ENCODE results near the gene VPS37B. TPM values are rescaled to one million over a fixed set of nuclear protein-coding genes. Genes with fewer than 3 reads are reported as not detected.
A peak's percentile ranks its signal among the peaks of the same experiment; 100 is the strongest.

VPS37B gene
- total and polyA plus RNA-seq, 4 experiments from 2014 or later: 18.8 to 23.7 (median 22.2) TPM

GRCh38 chr12:122888232-122888752, 7.6 kb downstream of the VPS37B start:
- Histone ChIP-seq H3K9me3 (ENCODE audit: control insufficient read depth in 1 of 2, low read length in 2 of 2) (no peaks in the 10 kb centered on the region), H3K4me1 (ENCODE audit: insufficient read depth, low read length) (peaks cover 87% of the 10 kb centered on the region), H3K27ac (ENCODE audit: low read depth, low read length) (peak overlapping the region; percentile 77), H3K4me3 (ENCODE audit: low read length in 2 of 2) (peak overlapping the region; percentile 5 to 57), H3K36me3 (ENCODE audit: insufficient read depth, low read length) (no peaks in the 10 kb centered on the region), H3K27me3 (ENCODE audit: insufficient read depth, low read length) (no peaks in the 10 kb centered on the region)
- CTCF ChIA-PET (ENCODE audit: partially characterized antibody): interaction anchor here (1.0 to 3.5 kb wide), 11 partner anchors 8 to 64 kb away, joined by 3 to 14 read pairs (median 8); no protein-coding TSS in a partner anchor
- Mint-ChIP-seq H3K27me3 (no peaks in the 10 kb centered on the region), H3K4me1 (peaks cover 59 to 88% (median 73%) of the 10 kb centered on the region in 4 donors), H3K4me3 (peak overlapping the region; percentile 67 to 94 (median 87)), H3K9me3 (peaks cover 0 to 2% (median 0%) of the 10 kb centered on the region in 8 donors), H3K27ac (peak overlapping the region; percentile 93 to 98 (median 98)), H3K36me3 (peaks cover under 1 to 6% of the 10 kb centered on the region in 2 donors)
- POLR2A ChIA-PET (ENCODE audit: partially characterized antibody): interaction anchor here (0.9 to 6.3 kb wide), 12 partner anchors 9 to 345 kb away, joined by 3 to 77 read pairs (median 6); partner anchors contain the start of genes ABCB9, MPHOSPH9, MTRFR and OGFOD2
- intact Hi-C loops (cut with micrococcal nuclease): no loop called here
- DNase-seq: peak; percentile 72 to 92 (median 86)

GRCh38 chr12:122887819-122888212, 8.1 kb downstream of the VPS37B start:
- Histone ChIP-seq H3K4me3 (ENCODE audit: low read length in 2 of 2) (peak overlapping the region in 1 of 2 donors; percentile 5), H3K9me3 (ENCODE audit: control insufficient read depth in 1 of 2, low read length in 2 of 2) (no peaks in the 10 kb centered on the region), H3K27ac (ENCODE audit: low read depth, low read length) (peak overlapping the region; percentile 77), H3K27me3 (ENCODE audit: insufficient read depth, low read length) (no peaks in the 10 kb centered on the region), H3K36me3 (ENCODE audit: insufficient read depth, low read length) (no peaks in the 10 kb centered on the region), H3K4me1 (ENCODE audit: insufficient read depth, low read length) (peaks cover 88% of the 10 kb centered on the region)
- intact Hi-C loops (cut with micrococcal nuclease): loop anchor here (1.0 to 2.0 kb wide), 2 partner anchors 7 to 15 kb away; no protein-coding TSS in a partner anchor
- H3K27me3 Mint-ChIP-seq: no peaks in the 10 kb centered on the region
- DNase-seq: no peak
- ChIA-PET POLR2A (ENCODE audit: partially characterized antibody) (interaction anchor here (0.9 to 6.3 kb wide), 11 partner anchors 9 to 345 kb away, joined by 3 to 77 read pairs (median 6); partner anchors contain the start of genes ABCB9, MPHOSPH9, MTRFR and OGFOD2), CTCF (ENCODE audit: partially characterized antibody) (interaction anchor here (1.2 to 3.5 kb wide), 8 partner anchors 8 to 65 kb away, joined by 6 to 14 read pairs (median 8); no protein-coding TSS in a partner anchor)
- H3K9me3 Mint-ChIP-seq: peaks cover 0 to 2% (median 0%) of the 10 kb centered on the region in 8 donors
- H3K4me3 Mint-ChIP-seq: peak overlapping the region; percentile 67 to 94 (median 87)
- peaks cover 62 to 90% (median 75%) of the 10 kb centered on the region in 4 donors for H3K4me1 Mint-ChIP-seq
- peaks cover 0 to 6% of the 10 kb centered on the region in 2 donors for H3K36me3 Mint-ChIP-seq
- H3K27ac Mint-ChIP-seq: peak overlapping the region; percentile 93 to 98 (median 98)

GRCh38 chr12:122886851-122887818, 8.8 kb downstream of the VPS37B start:
- intact Hi-C loops (cut with micrococcal nuclease): loop anchor here (1.0 to 2.0 kb wide), 2 partner anchors 8 to 14 kb away; no protein-coding TSS in a partner anchor
- H3K4me3 ChIP-seq (ENCODE audit: low read length in 2 of 2): no peak overlapping the region
- peak overlapping the region; percentile 93 to 98 (median 98) for H3K27ac Mint-ChIP-seq
- POLR2A ChIA-PET (ENCODE audit: partially characterized antibody): interaction anchor here (0.9 to 6.3 kb wide), 6 partner anchors 11 to 346 kb away, joined by 3 to 77 read pairs (median 6); partner anchors contain the start of genes ABCB9, MPHOSPH9, MTRFR and OGFOD2
- H3K4me3 Mint-ChIP-seq: peak overlapping the region in 7 of 8 donors; percentile 19 to 94 (median 82)
- H3K27ac ChIP-seq (ENCODE audit: low read depth, low read length): peak overlapping the region; percentile 77
- H3K4me1 Mint-ChIP-seq: peaks cover 61 to 90% (median 75%) of the 10 kb centered on the region in 4 donors
- H3K36me3 ChIP-seq (ENCODE audit: insufficient read depth, low read length): no peaks in the 10 kb centered on the region
- CTCF ChIA-PET (ENCODE audit: partially characterized antibody): interaction anchor here (0.6 to 3.5 kb wide), 6 partner anchors 10 to 250 kb away, joined by 3 to 14 read pairs (median 8); no protein-coding TSS in a partner anchor
- peaks cover 0 to 2% of the 10 kb centered on the region in 2 donors for H3K36me3 Mint-ChIP-seq
- H3K9me3 ChIP-seq (ENCODE audit: control insufficient read depth in 1 of 2, low read length in 2 of 2): no peaks in the 10 kb centered on the region
- peaks cover 0 to 2% (median 0%) of the 10 kb centered on the region in 8 donors for H3K9me3 Mint-ChIP-seq
- H3K27me3 ChIP-seq (ENCODE audit: insufficient read depth, low read length): no peaks in the 10 kb centered on the region
- peaks cover 90% of the 10 kb centered on the region for H3K4me1 ChIP-seq (ENCODE audit: insufficient read depth, low read length)
- no peak for DNase-seq
- H3K27me3 Mint-ChIP-seq: no peaks in the 10 kb centered on the region

- peaks cover 55 to 91% (median 74%) of the 10 kb centered on the region in 4 donors for H3K4me1 Mint-ChIP-seq
- ChIA-PET POLR2A (ENCODE audit: partially characterized antibody) (interaction anchor here (5.6 to 6.3 kb wide), 2 partner anchors 12 to 15 kb away, joined by 29 to 77 read pairs; partner anchors contain the start of gene VPS37B), CTCF (ENCODE audit: partially characterized antibody) (interaction anchor here (0.6 to 1.8 kb wide), 4 partner anchors 14 to 352 kb away, joined by 3 to 7 read pairs (median 3); no protein-coding TSS in a partner anchor)
- Histone ChIP-seq H3K27ac (ENCODE audit: low read depth, low read length) (no peak overlapping the region), H3K4me1 (ENCODE audit: insufficient read depth, low read length) (peaks cover 89% of the 10 kb centered on the region), H3K4me3 (ENCODE audit: low read length in 2 of 2) (no peak overlapping the region), H3K27me3 (ENCODE audit: insufficient read depth, low read length) (no peaks in the 10 kb centered on the region), H3K36me3 (ENCODE audit: insufficient read depth, low read length) (no peaks in the 10 kb centered on the region), H3K9me3 (ENCODE audit: control insufficient read depth in 1 of 2, low read length in 2 of 2) (no peaks in the 10 kb centered on the region)
- intact Hi-C loops (cut with micrococcal nuclease): loop anchor here (2.0 kb wide), 1 partner anchor 13 kb away; no protein-coding TSS in a partner anchor
- no peak for DNase-seq
- no peaks in the 10 kb centered on the region for H3K27me3 Mint-ChIP-seq
- no peaks in the 10 kb centered on the region for H3K9me3 Mint-ChIP-seq
- H3K4me3 Mint-ChIP-seq: no peak overlapping the region
- peaks cover 0 to 3% of the 10 kb centered on the region in 2 donors for H3K36me3 Mint-ChIP-seq
- peak overlapping the region in 5 of 7 donors; percentile 22 to 93 (median 72) for H3K27ac Mint-ChIP-seq
Measured at GRCh38 chr12:122886161-122886560, 9.8 kb downstream of the VPS37B start.

GRCh38 chr12:122884860-122885259, 11.1 kb downstream of the VPS37B start:
- H3K4me3 Mint-ChIP-seq: peak overlapping the region in 1 of 8 donors; percentile 17
- Histone ChIP-seq H3K27ac (ENCODE audit: low read depth, low read length) (no peak overlapping the region), H3K36me3 (ENCODE audit: insufficient read depth, low read length) (no peaks in the 10 kb centered on the region), H3K4me1 (ENCODE audit: insufficient read depth, low read length) (peaks cover 88% of the 10 kb centered on the region), H3K27me3 (ENCODE audit: insufficient read depth, low read length) (no peaks in the 10 kb centered on the region), H3K9me3 (ENCODE audit: control insufficient read depth in 1 of 2, low read length in 2 of 2) (no peaks in the 10 kb centered on the region), H3K4me3 (ENCODE audit: low read length in 2 of 2) (no peak overlapping the region)
- POLR2A ChIA-PET (ENCODE audit: partially characterized antibody): interaction anchor here (5.6 to 6.3 kb wide), 2 partner anchors 13 kb away, joined by 29 to 77 read pairs; partner anchors contain the start of gene VPS37B
- intact Hi-C loops (cut with micrococcal nuclease): no loop called here
- H3K27me3 Mint-ChIP-seq: no peaks in the 10 kb centered on the region
- peaks cover 0 to 9% of the 10 kb centered on the region in 2 donors for H3K36me3 Mint-ChIP-seq
- H3K4me1 Mint-ChIP-seq: peaks cover 58 to 91% (median 77%) of the 10 kb centered on the region in 4 donors
- no peaks in the 10 kb centered on the region for H3K9me3 Mint-ChIP-seq
- peak overlapping the region in 2 of 7 donors; percentile 30 to 87 for H3K27ac Mint-ChIP-seq
- DNase-seq: no peak
- CTCF ChIA-PET (ENCODE audit: partially characterized antibody): interaction anchor here (1.0 to 3.4 kb wide), 3 partner anchors 24 to 68 kb away, joined by 3 to 12 read pairs (median 7); no protein-coding TSS in a partner anchor

- H3K27me3 ChIP-seq (ENCODE audit: insufficient read depth, low read length): no peaks in the 10 kb centered on the region
- Mint-ChIP-seq H3K9me3 (no peaks in the 10 kb centered on the region), H3K4me1 (peaks cover 58 to 91% (median 78%) of the 10 kb centered on the region in 4 donors), H3K27ac (peak overlapping the region; percentile 8 to 87 (median 82)), H3K36me3 (peaks cover 0 to 14% of the 10 kb centered on the region in 2 donors), H3K4me3 (peak overlapping the region in 3 of 8 donors; percentile 22 to 64 (median 36)), H3K27me3 (no peaks in the 10 kb centered on the region)
- H3K4me1 ChIP-seq (ENCODE audit: insufficient read depth, low read length): peaks cover 85% of the 10 kb centered on the region
- no peak overlapping the region for H3K27ac ChIP-seq (ENCODE audit: low read depth, low read length)
- CTCF ChIA-PET (ENCODE audit: partially characterized antibody): interaction anchor here (1.1 to 7.8 kb wide), 3 partner anchors 7 to 69 kb away, joined by 3 to 72 read pairs (median 12); no protein-coding TSS in a partner anchor
- POLR2A ChIA-PET (ENCODE audit: partially characterized antibody): interaction anchor here (2.3 to 7.9 kb wide), 3 partner anchors 12 to 14 kb away, joined by 15 to 104 read pairs (median 77); partner anchors contain the start of gene VPS37B
- no peak overlapping the region for H3K4me3 ChIP-seq (ENCODE audit: low read length in 2 of 2)
- intact Hi-C loops (cut with micrococcal nuclease): no loop called here
- no peaks in the 10 kb centered on the region for H3K36me3 ChIP-seq (ENCODE audit: insufficient read depth, low read length)
- DNase-seq: no peak
- no peaks in the 10 kb centered on the region for H3K9me3 ChIP-seq (ENCODE audit: control insufficient read depth in 1 of 2, low read length in 2 of 2)
Measured at GRCh38 chr12:122884091-122884826, 11.7 kb downstream of the VPS37B start.

Data from CD4-positive, alpha-beta memory T cell (primary cell).